Panc1 (cell line): Measurements from ENCODE around the gene EME2.

ENCODE experiments used
- TF ChIP-seq, protein P1 (sequence below), 2 experiments: IDR thresholded peaks; 2 replicates each; pipeline ENCODE4 v1.6.1; 2011 to 2012; ENCODE audit warnings: low read depth in 2 of 2, control low read depth in 1 of 2, low read length in 1 of 2, mild to moderate bottlenecking in 1 of 2, moderate library complexity in 1 of 2; ENCODE audit not compliant: insufficient read depth in 1 of 2
- TF ChIP-seq, protein P2 (sequence below): fragments of 450-650 bp; IDR thresholded peaks from 2 replicates; pipeline ENCODE4 v1.5.1; 2017; ENCODE audit warnings: mild to moderate bottlenecking

DNA sequence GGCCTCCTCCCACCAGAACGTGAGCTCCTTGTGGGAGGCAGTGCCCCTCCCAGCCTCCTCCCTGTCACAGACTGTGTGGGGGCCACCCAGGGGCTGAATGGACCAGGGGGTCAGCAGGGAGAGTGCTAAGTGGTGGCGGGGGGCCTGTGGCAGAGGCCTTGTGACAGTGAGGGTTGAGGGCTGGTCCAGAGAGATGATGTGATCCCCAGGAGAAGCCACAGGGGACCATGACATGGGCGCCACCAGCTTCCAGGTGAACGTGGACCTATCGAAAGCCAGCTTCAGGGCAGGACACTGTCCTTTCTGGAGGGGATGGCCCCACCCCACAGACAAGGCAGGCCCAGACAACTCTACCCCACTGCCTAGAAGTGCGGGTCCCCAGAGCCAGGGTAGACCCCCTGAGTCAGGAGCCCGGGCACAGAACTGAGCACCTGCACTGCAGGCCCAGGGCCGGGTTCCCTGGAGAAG lies 6.7 kb downstream of the EME2 start:
- TF ChIP-seq, protein P1, sequence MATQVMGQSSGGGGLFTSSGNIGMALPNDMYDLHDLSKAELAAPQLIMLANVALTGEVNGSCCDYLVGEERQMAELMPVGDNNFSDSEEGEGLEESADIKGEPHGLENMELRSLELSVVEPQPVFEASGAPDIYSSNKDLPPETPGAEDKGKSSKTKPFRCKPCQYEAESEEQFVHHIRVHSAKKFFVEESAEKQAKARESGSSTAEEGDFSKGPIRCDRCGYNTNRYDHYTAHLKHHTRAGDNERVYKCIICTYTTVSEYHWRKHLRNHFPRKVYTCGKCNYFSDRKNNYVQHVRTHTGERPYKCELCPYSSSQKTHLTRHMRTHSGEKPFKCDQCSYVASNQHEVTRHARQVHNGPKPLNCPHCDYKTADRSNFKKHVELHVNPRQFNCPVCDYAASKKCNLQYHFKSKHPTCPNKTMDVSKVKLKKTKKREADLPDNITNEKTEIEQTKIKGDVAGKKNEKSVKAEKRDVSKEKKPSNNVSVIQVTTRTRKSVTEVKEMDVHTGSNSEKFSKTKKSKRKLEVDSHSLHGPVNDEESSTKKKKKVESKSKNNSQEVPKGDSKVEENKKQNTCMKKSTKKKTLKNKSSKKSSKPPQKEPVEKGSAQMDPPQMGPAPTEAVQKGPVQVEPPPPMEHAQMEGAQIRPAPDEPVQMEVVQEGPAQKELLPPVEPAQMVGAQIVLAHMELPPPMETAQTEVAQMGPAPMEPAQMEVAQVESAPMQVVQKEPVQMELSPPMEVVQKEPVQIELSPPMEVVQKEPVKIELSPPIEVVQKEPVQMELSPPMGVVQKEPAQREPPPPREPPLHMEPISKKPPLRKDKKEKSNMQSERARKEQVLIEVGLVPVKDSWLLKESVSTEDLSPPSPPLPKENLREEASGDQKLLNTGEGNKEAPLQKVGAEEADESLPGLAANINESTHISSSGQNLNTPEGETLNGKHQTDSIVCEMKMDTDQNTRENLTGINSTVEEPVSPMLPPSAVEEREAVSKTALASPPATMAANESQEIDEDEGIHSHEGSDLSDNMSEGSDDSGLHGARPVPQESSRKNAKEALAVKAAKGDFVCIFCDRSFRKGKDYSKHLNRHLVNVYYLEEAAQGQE (IDR thresholded peaks at IDR 0.05; ENCODE audit: insufficient read depth in 1 of 2, low read depth in 2 of 2, low read length in 1 of 2): no peak
- TF ChIP-seq, protein P2, sequence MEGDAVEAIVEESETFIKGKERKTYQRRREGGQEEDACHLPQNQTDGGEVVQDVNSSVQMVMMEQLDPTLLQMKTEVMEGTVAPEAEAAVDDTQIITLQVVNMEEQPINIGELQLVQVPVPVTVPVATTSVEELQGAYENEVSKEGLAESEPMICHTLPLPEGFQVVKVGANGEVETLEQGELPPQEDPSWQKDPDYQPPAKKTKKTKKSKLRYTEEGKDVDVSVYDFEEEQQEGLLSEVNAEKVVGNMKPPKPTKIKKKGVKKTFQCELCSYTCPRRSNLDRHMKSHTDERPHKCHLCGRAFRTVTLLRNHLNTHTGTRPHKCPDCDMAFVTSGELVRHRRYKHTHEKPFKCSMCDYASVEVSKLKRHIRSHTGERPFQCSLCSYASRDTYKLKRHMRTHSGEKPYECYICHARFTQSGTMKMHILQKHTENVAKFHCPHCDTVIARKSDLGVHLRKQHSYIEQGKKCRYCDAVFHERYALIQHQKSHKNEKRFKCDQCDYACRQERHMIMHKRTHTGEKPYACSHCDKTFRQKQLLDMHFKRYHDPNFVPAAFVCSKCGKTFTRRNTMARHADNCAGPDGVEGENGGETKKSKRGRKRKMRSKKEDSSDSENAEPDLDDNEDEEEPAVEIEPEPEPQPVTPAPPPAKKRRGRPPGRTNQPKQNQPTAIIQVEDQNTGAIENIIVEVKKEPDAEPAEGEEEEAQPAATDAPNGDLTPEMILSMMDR: no peak
